ENCODE measurements around the gene BRD7. TPM values are rescaled to one million over a fixed set of nuclear protein-coding genes. Genes with fewer than 3 reads are reported as not detected.

The BRD7 gene
- total and polyA plus RNA-seq, 10 of the 15 experiments (the other 5 are each of a cell fraction or from before 2014, with no cell fraction given): 16.9 to 74.7 (median 52.0) TPM

- Histone ChIP-seq H3K36me3 (ENCODE audit: control insufficient read depth in 2 of 2, insufficient read depth in 2 of 2, low read length in 1 of 2) (peaks cover 0 to 24% of the 10 kb centered on the region in 2 experiments; a peak in 2 of 4 replicates), H2AFZ (ENCODE audit: control insufficient read depth, low read depth, low read length) (no peak overlapping the region), H3K9ac (ENCODE audit: control insufficient read depth, insufficient read depth, low read length) (no peak overlapping the region), H3K27me3 (replicated peaks in 1 of 2; ENCODE audit: control insufficient read depth in 2 of 2, insufficient read depth in 2 of 2, low read length in 1 of 2) (no peaks in the 10 kb centered on the region), H4K20me1 (ENCODE audit: control insufficient read depth, insufficient read depth) (no peaks in the 10 kb centered on the region), H3K4me3 (no peak overlapping the region), H3K79me2 (ENCODE audit: control insufficient read depth, insufficient read depth, low read length) (no peaks in the 10 kb centered on the region; the same call in none of the 2 replicates), H3K27ac (ENCODE audit: control insufficient read depth, insufficient read depth) (no peak overlapping the region), H3K9me3 (replicated peaks; ENCODE audit: control insufficient read depth, insufficient read depth, low read length) (peaks cover 1% of the 10 kb centered on the region; the same call in 1 of the 3 replicates), H3K4me2 (ENCODE audit: control insufficient read depth, insufficient read depth) (no peak overlapping the region), H3K4me1 (ENCODE audit: control insufficient read depth, insufficient read depth, low read length) (no peaks in the 10 kb centered on the region)
- in situ Hi-C loops (cut with MboI) (loop anchor here (5.0 kb wide), 1 partner anchor 142 kb away; no protein-coding TSS in a partner anchor), intact Hi-C loops (cut with micrococcal nuclease; ENCODE audit: unreplicated experiment) (loop anchor here (10.0 kb wide), 1 partner anchor 109 kb away; no protein-coding TSS in a partner anchor)
- SMC1A ChIA-PET (ENCODE audit: uncharacterized antibody, unreplicated experiment): interaction anchor here (0.7 to 5.7 kb wide), 22 partner anchors 11 to 452 kb away, joined by 3 to 82 read pairs (median 5); partner anchors contain the start of gene CNEP1R1
- RAD21 ChIA-PET (ENCODE audit: unreplicated experiment): interaction anchor here (0.9 to 3.5 kb wide), 16 partner anchors 10 to 452 kb away, joined by 3 to 28 read pairs (median 8); partner anchors contain the start of genes CNEP1R1 and HEATR3
- ATAC-seq (no peak), DNase-seq (ENCODE audit: low read depth, low spot score) (no peak), FAIRE-seq (no peak)
- no TSS peak for BruUV-seq (replicated peaks)
- POLR2A ChIA-PET: no interaction called here
- 100% methylated on average over 1 of the region's 1 CpG for WGBS (ENCODE audit: insufficient coverage, insufficient replicate concordance, low lambda C conversion rate, missing lambda C conversion rate)
- no peak for TF ChIP-seq CBX3 (IDR thresholded peaks at IDR 0.05; ENCODE audit: borderline replicate concordance, low read depth)
- no peak for TF ChIP-seq HDAC6 (IDR thresholded peaks at IDR 0.05; ENCODE audit: unreplicated experiment)
- no peak for TF ChIP-seq SKIL (IDR thresholded peaks at IDR 0.05; ENCODE audit: low read depth, poor library complexity, severe bottlenecking)
- no peak for TF ChIP-seq DPF2 (IDR thresholded peaks at IDR 0.05)
- no peak for TF ChIP-seq CEBPB (IDR thresholded peaks at IDR 0.05; ENCODE audit: borderline replicate concordance in 1 of 2, low read depth in 2 of 2, low read length in 2 of 2)
- no peak for TF ChIP-seq RAD21 (IDR thresholded peaks at IDR 0.05; ENCODE audit: insufficient read depth, low read depth, low read length)
- TF ChIP-seq BMI1 (IDR thresholded peaks at IDR 0.05; ENCODE audit: borderline replicate concordance): no peak
- TF ChIP-seq TAF1 (IDR thresholded peaks at IDR 0.05; ENCODE audit: borderline replicate concordance, low read depth, low read length): no peak
- no peak for TF ChIP-seq ATF7 (IDR thresholded peaks at IDR 0.05; ENCODE audit: low read depth)
- TF ChIP-seq EZH2 (IDR thresholded peaks at IDR 0.05; ENCODE audit: borderline replicate concordance, control insufficient read depth, low read depth, low read length): no peak
- TF ChIP-seq ZNF217 (IDR thresholded peaks at IDR 0.05): no peak
- CTCF ChIA-PET: interaction anchor here (0.7 to 13.3 kb wide), 41 partner anchors 11 to 456 kb away, joined by 3 to 236 read pairs (median 6); partner anchors contain the start of genes BRD7, CNEP1R1 and HEATR3
Measured at GRCh38 chr16:50354082-50354481, 14.7 kb downstream of the BRD7 start.

Data from GM12878 (cell line).